Posterior vena cava (tissue), 2 donors: ENCODE measurements around the gene LST1. TPM values are rescaled to one million over a fixed set of nuclear protein-coding genes. Genes with fewer than 3 reads are reported as not detected.

Experiments
- DNase-seq: peaks from one replicate; pipeline ENCODE4 v3.0.0-alpha.2; 2020; ENCODE audit warnings: low spot score
- intact Hi-C, 2 donors: fragments of 100-400 bp; cut with DNase I; formaldehyde crosslinking; loops; one replicate each; pipeline versions ENCODE4 v1.14.1 to v1.14.2; 2022 to 2023
- total RNA-seq, 2 donors: library from RNA; stranded (reverse); fragmentation: NEBNext Ultra II Directional; extraction: Animal tissue kit (Norgen Biotek cat#: 25700); gene quantifications; one replicate each; pipeline ENCODE4 v1.2.1, GENCODE V29; 2021
- donor health status: DM: yes; HTN: yes; CAD: no.
- donor health status: DM: yes; HTN: yes; CAD: no.

Gene LST1
- total RNA-seq, 2 donors from 2014 or later: 9.2 to 24.8 TPM

- intact Hi-C loops: no loop called here
- DNase-seq: no peak
These were observed 23.7 kb downstream of the LST1 start for GRCh38 chr6:31609519-31610406.

DNA sequence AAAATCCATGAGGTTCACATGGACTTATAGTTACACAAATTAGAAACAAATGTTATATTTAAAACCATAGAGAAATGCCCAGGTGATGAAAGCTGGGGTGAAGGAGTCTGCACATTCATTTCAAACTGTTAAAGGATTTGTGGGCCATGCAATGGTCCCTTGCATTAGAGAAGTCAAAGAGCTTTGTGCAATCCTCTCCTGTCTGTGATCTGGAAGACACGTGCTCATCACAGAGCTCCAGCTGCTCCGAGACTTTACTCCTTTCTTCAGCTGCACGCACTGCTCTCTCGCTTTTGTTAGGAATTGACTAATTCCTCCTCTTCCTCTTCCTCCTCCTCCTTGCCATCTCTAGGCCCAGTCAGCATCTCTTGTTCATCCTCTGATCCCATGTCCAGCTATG lies 24.9 kb downstream of the LST1 start:
- no peak for DNase-seq
- intact Hi-C loops: no loop called here

DNA sequence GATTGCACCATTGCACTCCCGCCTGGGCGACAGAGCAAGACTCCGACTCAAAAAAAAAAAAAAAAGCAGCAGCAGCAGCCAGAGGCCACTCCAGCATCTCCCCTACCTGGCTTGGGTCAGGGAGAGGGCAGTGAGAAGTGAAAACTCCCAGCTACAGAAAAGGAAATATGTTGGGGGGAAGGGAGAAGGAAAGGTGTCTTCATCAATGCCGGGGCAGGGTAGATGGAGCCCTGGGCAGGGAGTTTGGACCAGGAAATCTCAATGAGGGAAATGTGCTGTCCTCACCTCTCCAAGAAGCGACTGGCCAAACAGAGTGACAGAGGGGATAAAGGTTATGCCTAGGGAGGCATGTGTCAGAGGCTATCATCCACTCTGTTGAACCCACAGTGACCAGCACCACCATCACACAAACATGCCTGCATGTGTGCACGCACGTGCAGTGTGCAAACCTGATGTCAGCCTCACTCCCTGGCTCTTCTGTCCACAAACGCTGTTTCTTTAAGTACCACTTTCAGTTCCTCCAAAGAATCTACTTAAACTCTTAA lies 28.1 kb downstream of the LST1 start:
- no peak for DNase-seq
- intact Hi-C loops: loop anchor here in 1 of 2 donors (1.0 kb wide), 1 partner anchor 38 kb away; no protein-coding TSS in a partner anchor

- intact Hi-C loops: loop anchor here in 1 of 2 donors (1.0 kb wide), 1 partner anchor 39 kb away; no protein-coding TSS in a partner anchor
- DNase-seq: no peak
These were observed 28.9 kb downstream of the LST1 start, which contains the start of gene AIF1 for GRCh38 chr6:31614684-31615578. TSS of gene AIF1 (plus strand) at chr6:31615234. CDS start at chr6:31615330, 96 bp downstream.

GRCh38 chr6:31615748-31616147 lies 29.7 kb downstream of the LST1 start:
- no peak for DNase-seq
- intact Hi-C loops: no loop called here

DNA sequence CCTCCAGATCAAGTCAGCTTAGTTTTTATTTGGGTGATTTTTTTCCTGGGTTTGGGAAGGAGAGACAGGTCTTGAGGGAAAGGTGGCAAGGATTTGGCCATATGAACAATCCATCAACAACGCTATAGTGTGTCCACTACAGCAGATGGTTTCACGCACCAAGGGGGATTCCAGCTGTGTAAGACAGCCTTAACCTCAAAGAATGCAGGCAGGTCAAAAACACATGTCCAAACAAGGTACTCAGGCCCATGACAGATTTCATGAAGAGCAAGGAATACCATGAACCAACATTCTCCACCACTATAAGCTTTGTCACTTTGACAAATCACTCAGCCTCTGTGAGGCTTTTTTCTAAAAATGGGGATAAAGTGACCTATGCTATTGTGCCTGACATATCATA lies 30.9 kb downstream of the LST1 start:
- intact Hi-C loops: no loop called here
- DNase-seq: no peak

DNA sequence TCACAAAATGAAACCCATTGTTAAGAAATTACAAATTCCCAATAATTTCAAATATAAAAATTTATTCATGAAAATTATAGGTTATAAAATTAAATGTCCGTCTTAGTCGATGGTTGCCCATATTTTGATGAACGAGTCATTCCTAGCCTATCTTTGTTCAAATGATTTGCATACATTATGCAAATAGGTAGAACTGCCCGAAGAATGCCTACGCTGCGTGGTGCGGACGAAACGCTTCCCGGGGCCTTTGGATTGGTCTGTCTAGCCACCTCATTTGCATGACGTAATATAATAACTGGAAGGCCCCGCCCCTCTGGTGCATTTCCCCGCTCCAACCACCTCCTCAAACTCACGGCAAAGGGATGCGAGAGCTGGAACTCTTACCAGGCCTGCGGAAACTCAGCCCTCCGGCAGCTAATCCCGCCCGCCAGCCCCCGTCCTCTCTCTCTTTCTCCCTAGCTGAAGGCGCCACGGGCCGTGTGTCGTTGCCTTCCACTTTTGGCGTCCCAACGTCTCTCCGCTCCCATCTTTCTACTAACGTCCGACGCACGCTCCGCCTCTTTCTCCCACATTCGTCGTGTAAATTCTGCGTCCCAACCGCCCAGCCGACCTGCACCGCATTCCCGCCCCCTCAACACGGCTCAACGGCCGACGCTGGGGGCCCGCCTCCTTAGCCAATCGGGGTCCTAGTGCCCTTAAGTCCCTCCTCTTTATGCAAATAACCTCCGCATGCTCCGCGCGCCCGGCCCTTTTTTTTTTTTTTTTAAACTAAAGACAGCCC lies 33.9 kb downstream of the LST1 start:
- peak; percentile 99 for DNase-seq
- intact Hi-C loops: no loop called here

GRCh38 chr6:31620586-31621319 lies 34.7 kb downstream of the LST1 start, which contains the start of gene PRRC2A:
TSS of gene PRRC2A (plus strand) at chr6:31620715. CDS start at chr6:31622790, 2,075 bp downstream.
- intact Hi-C loops: no loop called here
- peak; percentile 98 for DNase-seq

- intact Hi-C loops: no loop called here
- no peak for DNase-seq
These were observed 35.4 kb downstream of the LST1 start for GRCh38 chr6:31621320-31621939.

DNA sequence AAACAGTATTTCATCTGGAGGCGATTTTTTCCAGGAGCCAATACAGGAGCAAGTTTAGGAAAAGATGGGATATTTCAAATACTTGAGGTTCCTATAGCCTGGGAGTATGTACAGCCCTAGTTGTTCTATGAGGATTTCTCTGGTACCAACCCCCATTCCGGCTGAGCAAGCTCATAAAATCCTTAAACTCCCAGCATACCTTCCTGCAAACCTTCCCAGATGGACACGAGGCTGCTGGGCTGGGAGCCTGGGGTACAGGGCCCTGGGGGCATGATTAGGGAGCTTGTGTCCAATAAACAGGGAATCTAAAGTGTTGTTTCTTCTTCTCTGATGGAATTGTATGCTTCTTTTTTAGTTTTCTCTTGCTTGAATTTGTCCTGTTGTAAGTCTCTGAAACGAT lies 35.9 kb downstream of the LST1 start:
- intact Hi-C loops: no loop called here
- no peak for DNase-seq

DNA sequence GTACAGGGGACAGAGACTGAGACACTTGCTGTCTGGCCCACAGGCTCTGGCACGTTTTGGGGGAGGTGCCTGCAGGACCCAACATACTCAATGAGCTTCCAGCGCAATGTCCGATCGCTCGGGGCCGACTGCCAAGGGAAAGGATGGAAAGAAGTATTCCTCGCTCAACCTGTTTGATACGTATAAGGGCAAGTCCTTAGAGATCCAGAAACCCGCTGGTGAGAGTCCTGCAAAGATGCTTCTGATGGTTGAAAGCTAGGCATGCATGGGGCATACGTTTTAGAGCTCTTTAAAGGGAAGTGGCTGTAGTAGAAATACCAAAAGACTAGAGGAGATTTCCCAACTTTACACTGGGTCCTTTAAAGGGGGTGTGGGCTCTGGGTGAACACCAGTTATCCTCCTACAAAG lies 36.6 kb downstream of the LST1 start:
- no peak for DNase-seq
- intact Hi-C loops: no loop called here

DNA sequence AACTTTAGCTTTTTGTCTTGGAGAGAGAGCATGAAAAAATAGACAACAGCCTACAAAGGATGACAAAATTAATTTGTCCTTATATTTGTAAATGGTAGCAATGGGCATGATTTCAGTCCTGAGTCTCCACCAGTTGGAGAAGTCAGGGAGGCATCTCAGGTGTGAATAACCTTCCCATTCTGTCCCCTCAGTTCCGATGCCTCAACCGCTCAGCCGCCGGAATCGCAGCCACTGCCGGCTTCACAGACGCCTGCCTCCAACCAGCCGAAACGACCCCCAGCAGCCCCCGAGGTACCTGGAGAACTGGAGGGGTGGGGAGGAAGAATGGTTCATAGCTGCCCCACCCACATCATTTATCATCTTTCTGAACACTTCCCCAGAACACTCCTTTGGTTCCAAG lies 38.0 kb downstream of the LST1 start:
- no peak for DNase-seq
- intact Hi-C loops: no loop called here

- DNase-seq: no peak
- intact Hi-C loops: no loop called here
These were observed 40.9 kb downstream of the LST1 start for GRCh38 chr6:31626952-31627351.

- DNase-seq: no peak
- intact Hi-C loops: no loop called here
These were observed 41.7 kb downstream of the LST1 start for GRCh38 chr6:31627690-31628287.

DNA sequence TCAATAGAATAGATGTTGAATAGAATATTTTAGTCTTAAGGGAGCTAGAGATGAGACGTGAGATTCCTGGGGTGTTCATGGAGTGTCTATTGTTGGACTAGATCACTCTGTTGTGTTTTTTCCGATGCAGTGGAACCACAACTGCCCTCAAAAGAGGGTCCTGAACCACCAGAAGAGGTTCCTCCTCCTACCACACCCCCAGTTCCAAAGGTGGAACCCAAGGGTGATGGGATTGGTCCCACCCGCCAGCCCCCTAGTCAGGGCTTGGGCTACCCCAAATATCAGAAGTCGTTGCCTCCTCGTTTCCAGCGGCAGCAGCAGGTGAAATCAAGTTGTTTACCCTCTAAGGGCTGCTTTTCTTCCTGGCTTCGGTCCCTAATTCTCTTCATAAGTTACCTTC lies 42.9 kb downstream of the LST1 start:
- intact Hi-C loops: no loop called here
- DNase-seq: no peak

DNA sequence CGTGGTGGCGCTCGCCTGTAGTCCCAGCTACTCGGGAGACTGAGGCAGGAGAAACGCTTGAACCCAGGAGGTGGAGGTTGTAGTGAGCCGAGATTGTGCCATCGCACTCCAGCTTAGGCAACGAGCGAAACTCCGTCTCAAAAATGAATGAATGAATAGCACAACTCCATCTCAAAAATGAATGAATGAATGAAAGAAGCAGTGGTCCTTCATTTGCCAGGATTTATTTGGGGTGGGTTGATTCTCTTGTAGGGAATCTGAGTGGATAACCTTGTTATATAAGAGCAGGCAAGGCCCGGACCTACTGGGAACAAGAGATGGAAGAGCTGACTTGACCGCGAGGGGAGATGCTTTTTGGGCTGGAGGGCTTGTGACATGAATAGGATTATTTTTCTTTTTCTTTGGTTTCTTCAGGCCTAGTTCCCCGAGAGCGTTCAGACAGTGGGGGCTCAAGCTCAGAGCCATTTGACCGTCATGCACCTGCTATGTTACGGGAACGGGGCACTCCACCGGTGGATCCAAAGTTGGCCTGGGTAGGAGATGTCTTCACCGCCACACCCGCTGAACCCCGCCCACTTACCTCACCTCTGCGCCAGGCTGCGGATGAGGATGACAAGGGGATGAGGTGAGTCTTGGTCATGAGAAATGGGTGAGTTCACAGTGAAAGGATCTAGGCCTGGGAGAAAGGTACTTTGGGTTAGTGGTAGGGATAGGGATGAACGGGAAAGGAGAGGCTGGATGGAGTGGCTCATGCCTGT lies 44.3 kb downstream of the LST1 start:
- DNase-seq: no peak
- intact Hi-C loops: no loop called here

GRCh38 chr6:31631209-31631608 lies 45.1 kb downstream of the LST1 start:
- DNase-seq: no peak
- intact Hi-C loops: no loop called here
